T47D (cell line): ENCODE results near the gene FBXO17.

Source experiments
- DNase-seq, 2 experiments: peaks; one replicate each; pipeline versions ENCODE4 v3.0.0 to v3.0.0-alpha.2; 2011 to 2012; ENCODE audit warnings: low read depth in 1 of 2, low spot score in 1 of 2
- JUND ChIP-seq: IDR thresholded peaks from 2 replicates; pipeline ENCODE4 v1.6.1; 2012; ENCODE audit warnings: low read depth
- in situ Hi-C: cut with HindIII; loops from 2 replicates; pipeline ENCODE4 v1.10.0; 2016; ENCODE audit warnings: low sequenced_read_pairs, low pct_unique_long_range_greater_than_20kb

Gene FBXO17

DNA sequence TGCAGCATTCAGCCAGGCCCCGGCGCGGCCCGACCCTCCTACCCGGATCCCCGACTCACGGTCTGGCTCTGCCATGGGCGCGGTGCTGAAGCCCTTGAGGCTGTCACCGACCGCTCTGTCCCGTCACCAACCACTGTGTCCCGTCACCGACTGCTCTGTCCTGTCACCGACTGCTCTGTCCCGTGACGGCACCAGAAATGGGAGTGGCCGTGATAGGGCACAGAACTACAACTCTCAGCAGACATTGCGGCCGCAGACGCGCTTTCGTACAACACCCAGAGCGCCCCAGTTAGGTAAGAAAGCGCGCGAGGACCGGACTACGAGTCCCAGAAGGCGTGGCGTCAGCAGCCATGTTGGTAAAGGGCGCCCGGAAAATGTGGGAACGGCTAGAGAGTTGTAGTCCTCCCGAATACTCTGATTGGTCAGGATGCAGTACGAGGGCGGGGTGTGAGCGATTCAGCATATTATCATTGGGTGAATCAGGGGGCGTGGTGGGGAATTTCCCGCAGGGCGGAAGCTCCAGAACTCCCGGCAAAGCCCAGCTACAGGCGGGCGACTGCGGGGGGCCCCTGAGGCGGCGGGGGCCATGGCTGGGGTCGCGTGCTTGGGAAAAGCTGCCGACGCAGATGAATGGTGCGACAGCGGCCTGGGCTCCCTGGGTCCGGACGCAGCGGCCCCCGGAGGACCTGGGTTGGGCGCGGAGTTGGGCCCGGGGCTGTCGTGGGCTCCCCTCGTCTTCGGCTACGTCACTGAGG lies 75.9 kb downstream of the FBXO17 start, which contains the start of the genes NFKBIB and SIRT2:
Gene NFKBIB, plus strand, starts transcription at position 523 of the 755 bp plus-strand sequence. Its CDS starts 64 bp downstream, at position 587.
Gene SIRT2, minus strand, starts transcription at position 172 of the 755 bp plus-strand sequence. Its CDS starts 97 bp downstream, at position 75.
- in situ Hi-C loops: no loop called here
- TF ChIP-seq JUND: no peak
- peak; percentile 95 to 100 for DNase-seq

DNA sequence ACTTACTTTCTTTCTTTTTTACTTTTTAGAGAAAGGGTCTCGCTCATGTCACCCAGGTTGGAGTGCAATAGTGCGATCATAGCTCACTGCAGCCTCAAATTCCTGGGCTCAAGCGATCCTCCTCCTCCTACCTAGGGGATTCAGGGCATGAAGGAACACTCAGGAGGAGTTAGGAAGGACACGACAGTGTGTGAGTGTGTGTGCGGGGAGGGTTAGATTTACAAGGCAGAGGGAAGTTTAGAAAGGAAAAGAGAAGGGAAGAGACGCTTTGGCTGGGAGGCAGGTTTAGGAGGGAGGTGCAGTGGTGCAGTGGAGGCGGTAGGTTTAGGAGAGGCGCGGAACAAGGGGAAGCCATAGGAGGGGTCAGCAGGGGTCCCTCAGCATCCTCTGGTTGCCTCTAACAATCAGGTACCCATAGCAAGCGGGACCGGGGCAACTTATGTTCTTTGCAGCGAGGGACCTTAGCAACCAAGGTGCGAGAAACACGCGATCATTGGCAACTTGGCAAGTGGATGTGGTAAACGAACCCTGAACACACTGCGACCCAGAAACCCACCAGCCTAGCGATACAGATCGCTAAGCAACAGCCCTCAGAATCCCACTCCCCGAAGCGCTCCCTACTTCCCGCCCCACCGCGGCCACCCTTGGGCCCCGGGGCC lies 76.6 kb downstream of the FBXO17 start:
- in situ Hi-C loops: no loop called here
- DNase-seq: no peak

DNA sequence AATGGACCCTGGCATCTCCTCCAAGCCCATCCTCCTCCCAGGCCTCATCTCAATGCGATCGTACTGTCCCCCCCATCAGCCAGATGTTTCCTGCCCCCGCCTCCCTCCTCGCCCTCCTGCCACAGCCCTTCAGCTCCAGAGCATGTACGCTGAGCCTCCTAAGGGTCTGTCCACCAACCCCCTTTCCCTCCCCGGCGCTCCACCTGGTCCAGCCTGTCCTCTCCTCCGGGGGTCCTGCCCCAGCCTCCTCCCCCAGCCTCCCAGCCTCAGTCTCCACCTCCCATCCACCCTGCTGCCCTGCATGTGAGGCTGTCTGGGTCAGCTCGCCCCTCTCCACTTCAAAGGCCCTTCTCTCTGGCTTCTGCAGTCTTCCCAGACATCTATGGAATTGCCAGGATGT lies 80.6 kb downstream of the FBXO17 start:
- in situ Hi-C loops: no loop called here
- DNase-seq: no peak
- no peak for TF ChIP-seq JUND

More for the DNA sequence above, 76.6 kb downstream of the FBXO17 start:
- no peak for TF ChIP-seq JUND

DNA sequence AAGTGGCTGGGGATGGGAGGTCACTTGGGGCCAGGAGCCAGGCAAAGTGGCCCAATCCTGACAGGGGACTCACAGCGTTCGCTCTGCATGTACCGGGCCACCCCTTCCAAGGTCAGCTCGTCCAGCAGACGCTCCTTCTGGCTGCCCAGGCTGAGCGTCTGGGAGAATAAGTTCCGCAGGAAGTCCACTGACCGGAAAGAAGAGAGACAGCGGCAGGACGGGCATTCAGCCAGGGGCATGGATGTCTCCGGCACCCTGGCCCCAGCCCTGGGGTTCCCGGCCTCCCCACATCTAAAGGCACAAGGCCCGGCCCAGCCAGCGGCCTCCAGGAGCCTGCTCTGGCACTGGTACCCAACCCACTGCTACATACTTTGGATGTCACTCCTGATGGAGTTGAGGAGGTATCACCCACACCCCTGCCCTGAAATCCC lies 82.2 kb downstream of the FBXO17 start:
- no peak for TF ChIP-seq JUND
- no peak for DNase-seq
- in situ Hi-C loops: no loop called here

DNA sequence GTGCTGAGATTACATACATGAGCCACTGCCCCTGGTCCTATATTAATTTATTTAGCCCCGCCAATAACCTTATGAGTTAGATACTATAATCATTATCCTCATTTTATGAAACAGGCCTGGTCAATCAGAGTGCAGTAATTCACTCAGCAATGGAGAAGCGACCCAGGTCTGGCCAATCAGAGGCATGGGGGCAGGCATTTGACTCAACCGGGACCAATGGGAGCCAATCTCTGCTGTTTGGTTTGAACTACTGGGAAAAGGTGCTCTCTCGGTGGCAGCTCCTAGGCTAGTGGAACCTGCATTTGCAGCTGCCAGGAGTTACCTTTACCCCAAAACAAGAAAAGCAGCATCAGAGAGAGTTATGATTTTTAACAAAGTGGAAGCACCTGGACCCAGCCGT lies 82.7 kb downstream of the FBXO17 start:
- no peak for DNase-seq
- no peak for TF ChIP-seq JUND

DNA sequence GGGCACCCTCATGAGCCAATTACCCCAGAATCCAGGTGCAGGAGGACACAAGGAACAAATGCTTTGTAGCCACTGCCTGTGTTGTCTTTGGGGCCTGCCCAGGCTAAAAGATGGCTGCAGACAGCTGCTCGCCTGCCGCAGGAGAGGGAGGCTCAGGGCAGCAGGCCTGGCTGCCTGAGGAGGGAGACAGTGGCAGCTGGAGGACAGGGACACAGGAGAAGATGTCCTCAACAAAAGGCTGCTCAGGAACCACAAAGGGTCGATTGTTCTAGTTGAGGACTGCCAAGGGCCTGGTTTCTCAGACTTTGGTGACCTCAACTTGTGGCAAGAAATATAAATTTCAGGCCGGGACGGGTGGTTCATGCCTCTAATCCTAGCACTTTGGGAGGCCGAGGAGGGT lies 83.8 kb downstream of the FBXO17 start:
- DNase-seq: no peak
- in situ Hi-C loops: no loop called here

More for the DNA sequence above, 82.7 kb downstream of the FBXO17 start:
- in situ Hi-C loops: no loop called here

More for the DNA sequence above, 83.8 kb downstream of the FBXO17 start:
- TF ChIP-seq JUND: no peak
